ENCODE results near the gene SPDYC. TPM values are rescaled to one million over a fixed set of nuclear protein-coding genes. Genes with fewer than 3 reads are reported as not detected.

The SPDYC gene
- total RNA-seq, 1 donor = not detected

DNA sequence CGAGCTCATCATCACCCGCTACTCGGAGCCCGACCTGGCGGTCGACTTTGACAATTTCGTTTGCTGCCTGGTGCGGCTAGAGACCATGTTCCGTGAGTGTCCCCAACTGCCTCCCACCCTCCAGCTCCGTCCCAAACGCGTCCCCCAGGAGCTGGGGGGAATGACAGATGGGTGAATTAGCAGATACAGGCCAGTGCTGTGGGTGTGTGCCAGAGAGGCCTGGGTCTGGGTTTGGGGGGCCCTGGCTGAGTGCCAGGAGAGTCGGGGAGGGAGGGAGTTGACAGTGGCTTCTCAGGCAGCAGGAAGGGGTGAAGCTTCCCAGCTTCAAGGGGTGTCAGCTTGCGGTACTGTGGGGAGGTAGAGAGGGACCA lies 40.3 kb downstream of the SPDYC start:
- no peak for DNase-seq (ENCODE audit: low read depth)

DNA sequence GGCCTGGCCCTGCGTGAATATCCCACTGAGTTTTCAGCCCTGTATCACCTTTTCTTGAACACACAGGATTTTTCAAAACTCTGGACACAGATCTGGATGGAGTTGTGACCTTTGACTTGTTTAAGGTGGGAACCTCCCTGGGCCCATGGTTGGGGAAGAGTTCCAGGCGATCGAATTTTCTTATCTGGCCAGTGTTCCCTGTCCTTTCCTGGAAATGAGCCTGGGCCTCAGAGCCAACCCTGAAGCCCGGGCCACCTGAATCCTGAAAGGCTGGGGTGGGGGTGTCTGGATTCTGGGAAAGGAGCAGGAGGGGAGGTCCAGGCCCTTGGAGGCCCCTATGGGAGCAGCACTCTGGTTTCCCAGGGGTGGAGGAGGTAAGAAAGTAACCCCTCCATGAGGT lies 40.7 kb downstream of the SPDYC start:
- no peak for TF ChIP-seq CTCF (IDR thresholded peaks at IDR 0.05; ENCODE audit: insufficient read depth, low read length)
- no peak overlapping the region for H3K4me3 ChIP-seq (ENCODE audit: low read depth, low read length)
- DNase-seq (ENCODE audit: low read depth) = no peak

More for the DNA sequence above, 40.3 kb downstream of the SPDYC start:
- no peak overlapping the region for H3K4me3 ChIP-seq (ENCODE audit: low read depth, low read length)
- TF ChIP-seq CTCF (IDR thresholded peaks at IDR 0.05; ENCODE audit: insufficient read depth, low read length) = no peak

- H3K4me3 ChIP-seq (ENCODE audit: low read depth, low read length) = no peak overlapping the region
- TF ChIP-seq CTCF (IDR thresholded peaks at IDR 0.05; ENCODE audit: insufficient read depth, low read length) = no peak
- no peak for DNase-seq (ENCODE audit: low read depth)
Observed at GRCh38 chr11:65211293-65212105, 41.5 kb downstream of the SPDYC start.

DNA sequence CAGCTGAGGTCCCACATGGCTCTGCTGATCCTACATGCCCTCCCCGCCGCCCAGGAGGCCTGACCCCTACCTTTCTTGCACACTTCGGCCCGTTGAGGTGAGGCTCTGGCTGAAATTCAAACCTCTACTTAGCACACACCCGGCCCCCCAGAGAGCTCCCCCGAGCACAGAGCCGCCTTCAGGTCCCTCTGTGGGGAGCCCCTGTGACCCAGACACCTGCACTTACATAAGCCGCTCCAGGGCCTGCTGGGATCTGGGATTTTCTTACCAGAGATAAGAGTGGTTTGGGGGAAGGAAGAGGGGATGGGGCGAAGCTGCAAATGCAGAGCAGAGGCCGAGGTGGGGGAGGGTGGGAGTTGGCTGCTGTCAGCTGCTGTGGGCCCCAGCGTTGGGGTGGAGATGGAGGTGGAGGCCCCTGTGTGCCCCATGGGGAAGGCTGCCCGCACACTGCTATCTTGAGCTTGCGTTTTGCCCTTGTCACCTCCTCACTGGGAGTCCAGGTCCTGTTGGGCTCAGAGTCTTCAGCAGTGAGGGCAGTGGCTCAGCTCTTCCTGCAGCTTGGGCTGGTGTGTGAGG lies 42.3 kb downstream of the SPDYC start:
- H3K4me3 ChIP-seq (ENCODE audit: low read depth, low read length) = no peak overlapping the region
- DNase-seq (ENCODE audit: low read depth) = no peak
- TF ChIP-seq CTCF (IDR thresholded peaks at IDR 0.05; ENCODE audit: insufficient read depth, low read length) = no peak

GRCh38 chr11:65213322-65214211 lies 43.5 kb downstream of the SPDYC start:
- H3K4me3 ChIP-seq (ENCODE audit: low read depth, low read length) = no peak overlapping the region
- TF ChIP-seq CTCF (IDR thresholded peaks at IDR 0.05; ENCODE audit: insufficient read depth, low read length) = no peak
- DNase-seq (ENCODE audit: low read depth) = no peak

DNA sequence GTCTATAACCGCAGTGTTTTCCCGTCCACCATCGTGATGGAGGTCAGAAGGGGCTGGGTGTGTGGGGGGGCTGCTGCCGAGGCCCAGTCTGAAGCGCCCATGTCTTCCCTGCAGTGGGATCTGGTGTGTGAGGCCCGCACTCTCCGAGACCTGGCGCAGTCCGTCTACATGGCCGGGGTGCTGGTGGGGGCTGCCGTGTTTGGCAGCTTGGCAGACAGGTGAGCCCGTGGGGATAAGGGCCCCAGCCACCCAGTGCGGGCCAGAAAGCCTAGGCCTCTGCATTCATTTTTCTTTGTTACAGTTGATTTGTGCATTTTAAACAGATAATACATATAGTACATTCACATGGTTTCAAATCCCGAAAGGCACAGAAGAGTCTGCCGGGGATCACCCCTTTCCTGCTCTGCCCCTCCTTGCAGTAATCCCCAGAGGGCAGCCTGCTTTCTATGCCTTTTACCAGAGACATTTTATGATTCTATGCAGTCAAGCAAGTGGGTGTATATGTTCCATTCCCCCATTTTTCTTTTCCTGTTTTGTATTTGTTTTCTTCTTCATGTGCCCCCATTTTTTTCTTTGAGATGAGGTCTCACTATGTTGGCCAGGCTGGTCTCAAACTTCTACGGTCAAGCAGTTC lies 44.3 kb downstream of the SPDYC start:
- no peak for DNase-seq (ENCODE audit: low read depth)
- no peak overlapping the region for H3K4me3 ChIP-seq (ENCODE audit: low read depth, low read length)
- TF ChIP-seq CTCF (IDR thresholded peaks at IDR 0.05; ENCODE audit: insufficient read depth, low read length) = no peak

All from fibroblast of the aortic adventitia (primary cell).